GM23248 (cell line): Measurements from ENCODE around the gene DSTN.

Experiments
- EZH2 ChIP-seq: fragments of 200-600 bp; sonication (generic); IDR thresholded peaks from 2 replicates; pipeline ENCODE4 v1.6.1; 2018; ENCODE audit warnings: antibody characterized with exemption, mild to moderate bottlenecking; ENCODE audit not compliant: insufficient read depth, poor library complexity, severe bottlenecking
- EZH2phosphoT487 ChIP-seq: fragments of 200-600 bp; sonication (generic); IDR thresholded peaks from 2 replicates; pipeline ENCODE4 v1.6.1; 2018; ENCODE audit warnings: antibody characterized with exemption, moderate library complexity, mild to moderate bottlenecking, low read depth; ENCODE audit not compliant: insufficient read depth

DNA sequence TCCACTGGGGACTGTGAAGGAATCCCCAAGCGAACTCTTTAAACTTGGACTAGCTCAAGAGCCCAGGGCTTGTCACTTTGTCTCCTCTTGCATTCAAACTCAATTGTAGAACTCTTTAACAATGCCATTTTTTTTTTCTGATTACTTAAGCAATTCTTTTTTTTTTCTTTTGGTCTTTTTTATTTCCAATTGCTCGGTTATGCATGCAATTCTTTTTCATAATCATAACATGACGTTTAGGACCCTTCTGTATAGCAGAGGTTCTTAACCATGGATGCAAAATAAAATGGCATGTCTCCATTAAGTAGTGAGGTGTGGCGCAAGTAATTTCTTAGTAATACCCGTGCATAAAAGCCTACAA, 38.2 kb upstream of the DSTN start:
- TF ChIP-seq EZH2phosphoT487 = no peak
- no peak for TF ChIP-seq EZH2
